GOT3 (cell line): ENCODE data around the gene KCNJ1.

Experiments
- DNase-seq: peaks from one replicate; lab custom pipeline; 2025; ENCODE audit warnings: mixed read lengths; lab: John Stamatoyannopoulos, UW

Gene KCNJ1

DNA sequence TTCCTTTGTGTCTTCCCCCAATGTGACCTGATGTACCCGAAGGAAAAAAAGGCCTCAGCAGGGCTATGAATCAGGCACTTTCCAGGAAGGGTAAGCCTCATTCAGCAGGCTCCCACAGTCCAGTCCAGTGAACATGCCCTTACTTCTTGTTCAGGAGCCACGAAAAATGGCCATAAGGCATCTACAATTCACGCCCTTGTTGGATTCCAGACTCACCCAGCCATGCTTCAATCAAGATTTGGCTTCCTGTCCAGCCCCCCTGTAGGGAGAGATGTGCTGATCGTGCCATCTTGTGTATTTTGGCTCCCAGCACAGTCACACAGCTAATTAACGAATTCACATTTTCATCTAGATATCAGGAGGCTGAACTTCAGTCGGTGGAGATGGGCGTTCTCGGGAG, 14.1 kb upstream of the KCNJ1 start:
- no peak for DNase-seq

DNA sequence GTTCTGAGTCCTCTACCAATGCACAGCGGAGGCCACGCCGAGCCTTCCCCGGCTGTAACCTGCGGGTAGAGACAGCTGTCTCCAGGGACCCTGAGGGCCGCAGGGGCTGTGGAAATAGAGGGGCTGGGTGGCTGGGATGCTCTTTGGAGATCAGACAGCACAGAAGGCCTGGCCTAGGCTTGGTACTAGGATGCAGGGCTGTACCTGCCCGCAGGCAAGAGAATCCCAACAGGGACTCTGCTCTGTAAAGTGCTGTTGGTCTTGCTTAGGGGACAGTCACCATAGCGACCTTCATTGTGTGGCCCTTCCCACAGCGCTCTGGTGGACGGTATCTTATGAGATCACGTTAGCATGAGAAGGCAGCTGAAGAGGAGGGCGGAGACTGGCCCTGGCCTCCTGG, 12.7 kb upstream of the KCNJ1 start:
- no peak for DNase-seq

- DNase-seq: no peak
Measured at GRCh38 chr11:128878455-128878854, 11.4 kb upstream of the KCNJ1 start.

DNA sequence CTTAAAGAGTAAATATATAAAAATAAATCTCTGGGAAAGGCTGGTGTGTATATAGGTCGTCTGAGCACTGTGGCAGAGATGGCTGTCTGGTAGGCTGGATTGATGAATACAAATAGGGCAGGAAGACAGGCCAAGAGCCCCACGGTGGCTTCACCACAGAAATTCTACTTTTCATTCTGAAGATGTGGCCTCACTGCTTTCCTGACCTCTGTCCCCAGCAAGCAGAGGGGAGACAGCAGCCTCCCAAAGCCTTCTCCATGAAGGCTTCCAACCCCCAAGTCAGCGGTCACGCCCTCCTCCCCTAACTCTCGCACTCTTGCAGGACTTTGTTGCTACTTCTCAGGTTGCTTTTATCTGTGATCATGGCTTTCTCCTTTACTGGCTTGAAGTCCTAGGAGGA, 10.6 kb upstream of the KCNJ1 start:
- no peak for DNase-seq

DNA sequence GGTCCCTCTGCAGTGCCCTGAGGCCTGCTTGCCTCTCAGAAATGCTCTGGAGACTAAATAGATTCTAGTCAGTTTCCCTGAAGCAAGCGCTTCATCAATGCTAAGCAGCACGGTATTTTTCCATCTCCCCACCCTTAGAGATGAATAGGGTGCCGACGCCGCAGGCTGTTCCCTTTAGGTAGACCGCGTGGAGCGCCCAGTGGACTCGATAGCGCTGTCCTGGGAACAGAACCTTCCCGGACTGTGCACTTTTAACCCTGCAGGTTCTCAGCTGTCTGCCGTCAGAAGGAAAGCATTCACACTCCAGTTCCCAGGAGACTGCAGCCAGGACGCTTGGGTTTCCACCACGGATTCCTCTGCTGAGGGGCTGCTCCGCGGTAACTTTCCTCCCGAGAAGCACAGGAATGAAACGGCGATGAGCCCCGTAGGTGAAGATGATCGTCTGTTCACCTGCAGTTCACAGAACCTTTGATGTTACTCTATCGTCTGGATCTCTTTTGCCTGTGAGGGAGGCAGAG, 9.1 kb upstream of the KCNJ1 start:
- no peak for DNase-seq

GRCh38 chr11:128874427-128874826, 7.3 kb upstream of the KCNJ1 start:
- DNase-seq: no peak

DNA sequence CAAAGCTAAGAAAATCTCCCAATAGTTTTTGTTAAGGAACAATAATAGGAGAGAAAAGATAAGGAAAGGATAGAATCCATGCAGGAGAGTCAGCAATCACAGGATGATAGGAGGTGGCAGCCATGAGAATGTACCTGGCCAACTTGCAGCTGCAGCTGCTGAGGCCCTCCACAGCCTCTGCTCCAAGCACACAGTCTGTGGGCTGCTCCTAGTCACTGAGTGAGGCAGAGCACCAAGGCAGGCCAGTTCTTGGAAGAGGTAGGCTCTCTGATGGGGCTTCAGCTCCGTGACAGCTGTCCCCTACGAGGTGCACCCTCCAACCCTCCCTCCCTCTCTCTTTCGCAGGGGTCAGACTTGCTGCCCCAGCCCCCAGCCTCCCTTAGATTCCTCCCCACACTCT, 5.5 kb upstream of the KCNJ1 start:
- no peak for DNase-seq

DNA sequence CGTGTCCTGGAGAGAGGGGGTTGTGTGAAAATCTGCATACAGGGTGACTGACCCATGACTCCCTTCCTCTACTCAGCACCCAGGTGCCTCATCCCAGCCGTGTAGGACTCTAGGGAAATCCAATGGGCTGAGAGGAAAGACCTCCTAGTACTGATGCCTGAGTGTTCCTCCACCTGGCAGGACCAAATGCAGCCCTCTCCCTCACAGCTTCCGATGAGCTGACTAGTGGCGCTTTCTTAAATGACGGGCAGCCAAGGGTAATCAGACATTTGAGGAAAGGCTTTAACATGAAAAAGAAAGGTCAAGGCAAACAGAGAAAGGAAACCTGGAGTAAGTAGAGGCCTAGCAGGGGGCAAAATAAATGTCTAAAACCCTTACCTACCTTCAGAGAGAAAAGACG, 5.0 kb upstream of the KCNJ1 start:
- no peak for DNase-seq

DNA sequence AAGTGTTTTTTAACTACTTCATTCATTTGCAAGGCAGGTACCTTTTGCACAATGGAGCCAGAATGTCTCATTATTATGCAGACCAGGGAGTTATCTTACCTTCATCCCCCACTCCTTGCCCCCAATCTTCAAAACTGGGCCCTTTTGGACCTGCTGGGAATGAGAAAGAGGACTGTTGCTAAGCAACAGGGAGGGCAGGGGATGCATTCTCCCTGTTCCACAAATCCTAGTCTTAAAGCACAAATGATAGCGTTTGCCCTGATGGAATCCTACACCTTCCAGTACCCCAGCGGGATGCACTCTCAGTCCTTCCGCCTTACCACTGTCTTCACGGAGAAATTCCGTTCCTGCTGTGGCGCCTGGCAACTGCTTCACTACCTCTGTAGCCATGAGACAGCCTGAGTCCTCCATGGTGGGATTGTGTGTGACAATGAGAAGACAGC, 4.1 kb upstream of the KCNJ1 start:
- no peak for DNase-seq

DNA sequence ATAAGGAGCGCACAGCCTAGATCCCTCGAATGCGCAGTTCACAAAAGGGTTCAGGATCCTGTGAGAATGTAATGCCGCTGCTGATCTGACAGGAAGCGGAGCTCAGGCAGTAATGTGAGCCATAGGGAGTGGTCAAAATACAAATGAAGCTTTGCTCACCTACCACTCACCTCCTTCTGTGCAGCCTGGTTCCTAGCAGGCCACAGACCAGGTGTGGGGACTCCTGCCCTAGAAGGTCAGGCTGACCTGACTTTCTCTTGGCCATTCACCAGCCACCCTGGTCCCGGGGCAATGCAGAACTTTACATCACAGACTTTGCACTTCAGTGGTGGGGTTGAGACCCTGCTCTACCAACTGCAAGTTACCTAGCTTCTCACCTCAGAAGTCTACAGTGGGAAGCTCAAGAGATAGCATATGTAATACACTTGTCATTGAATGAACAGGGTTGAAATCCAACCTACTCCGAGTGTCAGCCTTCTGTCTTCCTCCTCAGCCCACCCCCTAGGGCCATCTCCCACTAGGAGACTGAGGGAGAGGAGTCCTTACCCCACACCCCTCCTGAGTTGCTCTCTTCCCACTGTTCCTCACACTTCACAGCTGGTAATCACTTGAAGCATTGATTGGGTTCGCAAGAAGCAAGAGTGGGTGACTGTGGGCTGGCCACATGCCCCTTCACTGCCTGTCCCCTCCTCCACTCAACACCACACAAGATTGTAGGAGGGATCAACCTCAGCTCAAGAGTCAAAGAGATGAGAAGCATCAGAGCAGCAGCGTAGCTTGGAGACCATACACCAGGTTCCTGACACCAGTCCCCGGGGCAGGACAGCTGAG, 2.0 kb upstream of the KCNJ1 start:
- DNase-seq: no peak

- no peak for DNase-seq
Measured at GRCh38 chr11:128865490-128865889, 1.6 kb downstream of the KCNJ1 start.

DNA sequence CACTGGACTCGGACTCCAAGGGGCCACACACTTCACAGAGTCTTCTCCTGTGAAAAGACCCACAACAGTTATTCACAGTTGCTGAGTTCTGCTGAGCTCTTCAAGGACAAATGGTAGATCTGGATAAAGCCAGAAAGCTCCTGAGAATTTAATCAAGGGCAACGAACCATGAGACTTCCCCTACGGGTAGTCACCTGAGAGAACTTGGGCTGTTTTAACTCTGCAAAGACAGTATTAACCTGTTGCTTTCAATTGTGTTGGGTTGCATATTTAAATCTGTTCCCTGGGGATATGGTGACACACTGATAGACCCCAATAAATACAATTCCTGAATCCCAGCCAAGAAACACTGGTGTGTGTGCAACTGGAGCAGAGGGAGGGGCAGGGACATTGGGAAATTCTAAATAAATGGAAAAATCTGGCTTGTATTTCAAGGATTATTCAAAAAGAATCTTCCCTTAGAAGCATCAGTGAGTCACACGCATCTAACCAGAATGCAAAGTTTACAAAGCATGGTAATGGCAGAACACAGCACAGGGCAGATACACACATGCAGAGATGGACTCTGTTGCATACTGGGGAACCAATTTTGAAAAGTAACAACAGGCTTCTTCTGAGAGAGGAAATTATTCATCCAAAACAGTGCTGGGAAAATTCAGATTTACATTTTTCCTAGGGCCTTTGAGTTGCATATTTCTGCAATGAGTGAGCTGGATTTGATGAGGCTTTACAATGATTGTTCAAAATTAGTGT, 4.0 kb downstream of the KCNJ1 start:
- no peak for DNase-seq

GRCh38 chr11:128862406-128862805, 4.7 kb downstream of the KCNJ1 start:
- no peak for DNase-seq

DNA sequence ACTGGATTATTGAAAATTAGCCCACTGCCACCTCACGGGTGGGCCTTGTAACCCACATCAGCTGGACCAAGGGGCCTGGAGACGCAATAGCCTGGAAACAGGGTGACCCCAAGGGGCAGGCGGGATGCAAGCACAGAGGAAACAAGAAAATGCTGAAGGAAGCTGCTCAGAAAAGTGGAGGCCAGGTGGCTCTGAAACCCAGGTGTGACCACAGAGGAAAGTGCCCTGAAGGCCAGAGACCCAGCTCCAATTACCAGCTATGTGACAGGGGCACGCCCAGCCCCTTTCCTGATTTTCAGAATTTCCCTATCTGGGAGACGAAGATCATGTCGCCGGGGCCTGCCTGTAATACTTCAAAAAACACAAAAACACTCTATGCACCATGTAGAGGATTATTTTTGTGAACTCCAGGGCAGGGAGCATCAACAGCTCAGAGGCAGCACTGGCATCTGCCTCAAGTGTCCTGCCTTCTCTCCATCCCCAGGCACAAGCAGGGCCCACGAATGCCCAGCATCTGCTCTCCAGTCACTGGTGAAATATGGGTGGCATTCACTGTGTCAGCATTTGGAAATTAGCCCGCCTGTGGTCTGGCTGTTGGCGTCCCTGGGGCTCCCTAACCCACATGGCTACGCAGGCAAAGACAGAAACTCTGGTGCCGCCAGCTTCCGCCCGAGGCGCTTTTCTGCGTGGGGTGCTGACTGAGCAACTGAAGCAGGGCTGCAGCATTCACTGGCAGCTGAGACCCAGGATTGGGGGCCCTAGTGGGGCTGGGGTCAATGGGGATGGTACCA, 6.3 kb downstream of the KCNJ1 start:
- DNase-seq: no peak

DNA sequence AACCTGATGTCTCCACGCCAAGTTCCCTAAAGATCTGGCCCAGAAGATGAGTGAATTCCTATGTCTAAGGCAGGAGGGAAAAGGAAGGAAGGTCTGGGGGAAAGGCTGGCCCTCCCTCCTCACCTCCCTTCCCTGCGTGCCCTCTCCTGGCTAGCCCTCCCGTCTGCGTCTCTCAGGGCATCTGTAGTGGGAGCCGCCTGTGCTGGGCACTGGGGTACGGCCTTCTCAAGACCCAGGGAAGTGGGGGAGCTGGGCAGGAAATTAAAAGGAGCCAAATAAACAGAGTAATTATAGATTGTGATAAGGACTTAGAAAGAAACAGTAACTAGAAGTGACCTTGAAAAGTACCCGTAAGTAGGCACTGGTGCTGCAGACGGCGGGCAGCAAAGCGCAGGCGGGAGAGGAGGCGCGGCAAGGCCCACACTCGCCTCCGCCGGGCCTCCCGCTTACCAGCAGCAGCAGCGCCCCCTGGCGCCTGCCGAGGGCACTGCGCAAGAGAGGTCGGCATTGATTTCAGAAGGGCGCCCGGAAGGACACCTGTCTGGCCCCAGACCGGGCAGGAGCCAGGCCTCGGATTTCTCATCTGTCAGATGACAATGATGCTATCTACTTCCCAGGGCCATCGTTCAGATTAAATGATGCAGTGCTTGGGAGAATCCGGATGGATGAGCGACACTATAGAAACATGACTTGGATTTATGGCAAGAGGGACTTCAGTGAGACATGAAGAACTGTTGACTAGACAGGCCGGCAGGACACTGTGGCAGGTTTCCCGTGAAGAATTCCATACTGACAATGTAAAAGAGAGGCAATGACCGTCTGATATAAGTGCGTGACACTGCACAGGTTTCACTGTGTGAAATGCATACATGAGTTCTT, 7.3 kb downstream of the KCNJ1 start:
- DNase-seq: no peak

DNA sequence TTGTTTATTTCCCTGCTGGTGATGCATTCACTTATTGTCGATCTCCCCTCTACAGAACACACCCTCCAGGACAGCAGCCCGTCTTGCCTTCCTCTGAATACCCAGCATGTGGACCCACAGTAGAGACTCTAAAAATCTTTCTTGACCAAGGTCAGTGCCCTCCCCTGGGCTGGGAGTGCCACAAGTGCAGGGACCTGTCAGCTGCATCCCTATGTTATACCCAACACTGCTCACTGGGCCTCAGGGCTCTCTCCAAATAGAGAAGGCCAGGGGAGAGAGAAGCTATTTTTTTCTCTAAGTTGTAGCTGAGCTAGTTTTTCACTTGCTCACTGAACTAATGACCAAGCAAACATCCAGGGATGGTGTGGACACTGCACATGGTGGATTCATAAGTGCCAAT, 9.8 kb downstream of the KCNJ1 start:
- DNase-seq: no peak

- no peak for DNase-seq
Measured at GRCh38 chr11:128856241-128856640, 10.9 kb downstream of the KCNJ1 start.

GRCh38 chr11:128854841-128855240, 12.3 kb downstream of the KCNJ1 start:
- no peak for DNase-seq

DNA sequence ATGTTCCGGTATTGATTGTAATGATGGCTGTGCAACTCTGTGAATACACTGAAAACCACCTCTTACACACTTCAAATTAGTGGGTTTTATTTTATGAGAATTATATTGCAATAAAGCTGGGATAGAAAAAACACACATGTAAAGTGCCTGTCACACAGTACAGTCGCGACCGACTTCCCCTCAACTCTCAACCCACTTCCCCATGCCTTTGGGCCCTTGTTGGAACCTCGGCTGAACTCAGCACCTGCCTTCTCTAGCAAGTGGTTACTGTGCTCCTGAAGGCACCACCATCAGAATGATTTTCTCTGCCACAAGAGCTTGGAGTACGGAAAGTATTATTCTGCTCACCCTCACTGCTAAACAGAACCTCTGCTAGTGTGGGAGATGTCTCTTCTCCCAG, 13.5 kb downstream of the KCNJ1 start:
- no peak for DNase-seq

GRCh38 chr11:128852327-128853023, 14.6 kb downstream of the KCNJ1 start:
- no peak for DNase-seq
